PC-9 (cell line): Measurements from ENCODE around the gene SYT7. TPM values are rescaled to one million over a fixed set of nuclear protein-coding genes. Genes with fewer than 3 reads are reported as not detected.

Source experiments
- BruUV-seq: library from RNA; stranded (reverse); fragments of 400-500 nt; replicated peaks from 2 replicates; lab custom pipeline; 2021; lab: Mats Ljungman, UMichigan
- CTCF ChIA-PET: fragments of 300-600 bp; sonication (Branson Sonifier 250); formaldehyde crosslinking; loops from one replicate; lab custom pipeline; 2022; ENCODE audit warnings: antibody characterized with exemption; lab: Charles Lee
- POLR2A ChIA-PET: fragments of 300-600 bp; sonication (Branson Sonifier 250); formaldehyde crosslinking; loops from one replicate; lab custom pipeline; 2022; ENCODE audit warnings: antibody characterized with exemption; ENCODE audit not compliant: unreplicated experiment; lab: Charles Lee
- DNase-seq, 2 experiments: peaks; one replicate each; pipeline versions ENCODE4 v3.0.0 to v3.0.0-alpha.2; 2015 to 2022; ENCODE audit warnings: mixed read lengths in 1 of 2
- H2AFZ ChIP-seq: fragments of 200-600 bp; sonication (generic); 2 replicates; pipeline ENCODE4 v1.8.1; 2017; ENCODE audit warnings: antibody characterized with exemption
- H3F3A ChIP-seq: fragments of 200-600 bp; sonication (generic); 2 replicates; pipeline ENCODE4 v1.8.1; 2017; ENCODE audit warnings: antibody characterized with exemption, mild to moderate bottlenecking, low read depth; ENCODE audit not compliant: insufficient read depth
- H3K27ac ChIP-seq: fragments of 200-600 bp; sonication (generic); 2 replicates; pipeline ENCODE4 v1.6.1; 2016; ENCODE audit warnings: mixed run types
- H3K27me3 ChIP-seq: fragments of 200-600 bp; sonication (generic); 2 replicates; pipeline ENCODE4 v1.6.1; 2016; ENCODE audit warnings: low read depth, mixed run types; ENCODE audit not compliant: insufficient read depth
- H3K36me3 ChIP-seq: fragments of 200-600 bp; sonication (generic); 2 replicates; pipeline ENCODE4 v1.6.1; 2016; ENCODE audit warnings: low read depth, mixed run types
- H3K4me1 ChIP-seq: fragments of 200-600 bp; sonication (generic); replicated peaks from 2 replicates; pipeline ENCODE4 v1.6.1; 2016; ENCODE audit warnings: mixed run types; ENCODE audit not compliant: insufficient read depth
- H3K4me2 ChIP-seq: fragments of 200-600 bp; sonication (generic); 2 replicates; pipeline ENCODE4 v1.6.1; 2017; ENCODE audit warnings: mixed run types
- H3K4me3 ChIP-seq: fragments of 200-600 bp; sonication (generic); 2 replicates; pipeline ENCODE4 v1.6.1; 2016; ENCODE audit warnings: mixed run types
- H3K79me2 ChIP-seq: fragments of 200-600 bp; sonication (generic); 2 replicates; pipeline ENCODE4 v1.6.1; 2017; ENCODE audit warnings: low read depth, mixed run types
- H3K9me2 ChIP-seq: fragments of 200-600 bp; sonication (generic); 2 replicates; pipeline ENCODE4 v1.8.1; 2017; ENCODE audit warnings: mild to moderate bottlenecking; ENCODE audit not compliant: insufficient read depth
- H3K9me3 ChIP-seq: fragments of 200-600 bp; sonication (generic); 2 replicates; pipeline ENCODE4 v1.8.1; 2016; ENCODE audit warnings: low read depth; ENCODE audit not compliant: insufficient read depth
- H4K20me1 ChIP-seq: fragments of 200-600 bp; sonication (generic); 2 replicates; pipeline ENCODE4 v1.8.1; 2017; ENCODE audit not compliant: insufficient read depth
- EZH2 ChIP-seq: fragments of 200-600 bp; sonication (generic); IDR thresholded peaks from 2 replicates; pipeline ENCODE4 v1.8.0; 2017; ENCODE audit warnings: antibody characterized with exemption, low read depth
- intact Hi-C: fragments of 100-400 bp; cut with micrococcal nuclease; formaldehyde crosslinking; loops from one replicate; pipeline ENCODE4 v1.10.0; 2022; ENCODE audit not compliant: unreplicated experiment
- total RNA-seq: library from RNA; stranded (reverse); gene quantifications from 2 replicates; pipeline ENCODE4 v1.2.3, GENCODE V29; 2021
- TF ChIP-seq, protein P1 (sequence below): fragments of 200-600 bp; sonication (generic); conservative IDR thresholded peaks from 2 replicates; pipeline ENCODE4 v1.6.1; 2017; ENCODE audit warnings: mixed run types, antibody characterized with exemption, mild to moderate bottlenecking, moderate library complexity

SYT7 gene
- total RNA-seq, 1 experiment from 2014 or later: 4.0 TPM

DNA sequence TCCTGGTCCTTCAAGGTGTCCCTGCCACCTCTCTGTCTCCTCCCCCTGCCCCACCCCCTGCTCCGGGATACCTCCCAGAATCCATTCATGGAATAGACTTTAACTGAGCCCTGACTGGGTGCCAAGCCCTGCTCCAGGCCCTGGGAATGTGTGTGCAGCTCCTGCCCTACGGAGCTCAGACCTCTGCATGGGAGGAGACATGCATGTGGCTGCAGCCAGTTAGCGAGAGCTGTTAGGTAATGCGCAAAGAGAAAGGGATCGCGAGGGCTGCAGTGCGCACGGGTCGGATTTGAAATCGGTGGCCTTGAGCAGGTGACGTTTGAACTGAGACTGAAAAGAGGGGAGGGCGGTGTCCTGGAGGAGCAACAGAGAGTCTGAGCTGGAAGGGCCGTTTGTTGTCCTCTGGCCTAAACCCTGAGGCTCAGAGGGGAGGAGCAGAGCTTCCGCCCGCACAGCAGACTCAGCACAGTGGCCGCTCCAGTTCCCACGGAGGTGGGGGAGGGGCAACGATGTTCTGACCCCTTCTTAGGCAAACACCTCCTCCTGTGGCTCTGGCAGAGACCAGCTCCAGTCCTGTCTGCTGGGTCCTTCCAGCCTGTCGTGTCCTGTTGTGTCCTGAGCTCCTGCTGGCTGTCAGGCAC lies 92.1 kb downstream of the SYT7 start:
- peak overlapping the region; percentile 42; the same call in 1 of the 2 replicates for H3K4me3 ChIP-seq
- peaks cover 53% of the 10 kb centered on the region for H3K4me1 ChIP-seq
- H2AFZ ChIP-seq: peak overlapping the region; percentile 5; the same call in 1 of the 2 replicates
- H3K27ac ChIP-seq: peak overlapping the region; percentile 88
- no peaks in the 10 kb centered on the region for H3K9me3 ChIP-seq
- no TSS peak for BruUV-seq
- no peaks in the 10 kb centered on the region for H3K36me3 ChIP-seq
- ChIA-PET CTCF (interaction anchor here (0.6 to 2.4 kb wide), 5 partner anchors 10 to 371 kb away, joined by 3 to 9 read pairs (median 5); no protein-coding TSS in a partner anchor), POLR2A (interaction anchor here (0.6 to 1.5 kb wide), 4 partner anchors 8 to 75 kb away, joined by 4 to 6 read pairs (median 4); a partner anchor contains a TSS)
- no peaks in the 10 kb centered on the region for H3K79me2 ChIP-seq
- peaks cover 36% of the 10 kb centered on the region for H3F3A ChIP-seq
- H4K20me1 ChIP-seq: no peaks in the 10 kb centered on the region
- H3K9me2 ChIP-seq: no peaks in the 10 kb centered on the region
- H3K4me2 ChIP-seq: peak overlapping the region; percentile 75
- intact Hi-C loops: loop anchor here (1.0 to 5.0 kb wide), 2 partner anchors 21 to 244 kb away; no protein-coding TSS in a partner anchor
- peak; percentile 81 to 95 for DNase-seq
- TF ChIP-seq, protein P1, sequence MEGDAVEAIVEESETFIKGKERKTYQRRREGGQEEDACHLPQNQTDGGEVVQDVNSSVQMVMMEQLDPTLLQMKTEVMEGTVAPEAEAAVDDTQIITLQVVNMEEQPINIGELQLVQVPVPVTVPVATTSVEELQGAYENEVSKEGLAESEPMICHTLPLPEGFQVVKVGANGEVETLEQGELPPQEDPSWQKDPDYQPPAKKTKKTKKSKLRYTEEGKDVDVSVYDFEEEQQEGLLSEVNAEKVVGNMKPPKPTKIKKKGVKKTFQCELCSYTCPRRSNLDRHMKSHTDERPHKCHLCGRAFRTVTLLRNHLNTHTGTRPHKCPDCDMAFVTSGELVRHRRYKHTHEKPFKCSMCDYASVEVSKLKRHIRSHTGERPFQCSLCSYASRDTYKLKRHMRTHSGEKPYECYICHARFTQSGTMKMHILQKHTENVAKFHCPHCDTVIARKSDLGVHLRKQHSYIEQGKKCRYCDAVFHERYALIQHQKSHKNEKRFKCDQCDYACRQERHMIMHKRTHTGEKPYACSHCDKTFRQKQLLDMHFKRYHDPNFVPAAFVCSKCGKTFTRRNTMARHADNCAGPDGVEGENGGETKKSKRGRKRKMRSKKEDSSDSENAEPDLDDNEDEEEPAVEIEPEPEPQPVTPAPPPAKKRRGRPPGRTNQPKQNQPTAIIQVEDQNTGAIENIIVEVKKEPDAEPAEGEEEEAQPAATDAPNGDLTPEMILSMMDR: no peak
- no peaks in the 10 kb centered on the region for H3K27me3 ChIP-seq

DNA sequence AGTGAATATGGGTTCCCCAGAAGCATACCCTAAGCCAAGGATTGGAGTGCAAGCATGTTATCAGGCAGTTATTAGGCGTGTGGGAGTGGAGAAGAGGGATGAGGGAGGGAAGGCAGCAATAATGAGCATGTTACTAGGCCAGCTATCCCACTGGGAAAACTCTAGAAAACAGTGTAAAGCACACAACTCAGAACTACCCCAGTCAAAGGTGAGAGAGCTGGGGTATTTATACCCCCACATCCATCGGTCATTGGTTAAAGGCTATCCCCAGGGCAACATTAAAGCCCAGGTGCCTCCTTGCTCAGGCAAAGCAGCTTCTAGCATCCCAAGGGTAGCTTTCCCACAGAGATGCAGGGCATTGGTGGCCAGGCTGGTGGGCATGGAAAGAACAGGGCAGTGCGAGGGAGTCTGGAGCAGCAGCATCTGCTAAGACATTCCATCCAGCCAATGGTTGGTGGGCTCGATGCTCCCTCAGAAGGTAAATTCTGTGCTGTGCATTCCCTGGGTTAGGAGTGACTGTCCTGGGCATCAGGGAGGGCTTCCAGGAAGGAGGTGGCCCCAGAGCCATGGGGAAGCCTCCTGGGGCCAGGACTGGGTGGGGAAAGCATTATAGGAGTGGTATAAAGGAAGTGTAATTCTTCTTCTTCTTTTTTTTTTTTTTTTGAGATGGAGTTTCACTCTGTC lies 93.4 kb downstream of the SYT7 start:
- Histone ChIP-seq H3K9me2 (no peaks in the 10 kb centered on the region), H2AFZ (no peak overlapping the region), H3K4me2 (peak overlapping the region; percentile 75), H3K36me3 (no peaks in the 10 kb centered on the region), H3K4me3 (no peak overlapping the region), H3K27ac (peak overlapping the region; percentile 88), H3F3A (peaks cover 36% of the 10 kb centered on the region), H3K79me2 (no peaks in the 10 kb centered on the region), H4K20me1 (no peaks in the 10 kb centered on the region), H3K9me3 (no peaks in the 10 kb centered on the region), H3K4me1 (peaks cover 58% of the 10 kb centered on the region), H3K27me3 (no peaks in the 10 kb centered on the region)
- ChIA-PET CTCF (interaction anchor here (0.7 kb wide), 2 partner anchors 41 to 233 kb away, joined by 8 to 19 read pairs; no protein-coding TSS in a partner anchor), POLR2A (interaction anchor here (0.6 kb wide), 2 partner anchors 42 to 126 kb away, joined by 3 to 8 read pairs; no protein-coding TSS in a partner anchor)
- DNase-seq: no peak
- BruUV-seq: TSS peak; percentile 59
- intact Hi-C loops: loop anchor here (1.0 to 5.0 kb wide), 2 partner anchors 22 to 245 kb away; no protein-coding TSS in a partner anchor
- TF ChIP-seq EZH2: no peak
- TF ChIP-seq, protein P1: no peak

DNA sequence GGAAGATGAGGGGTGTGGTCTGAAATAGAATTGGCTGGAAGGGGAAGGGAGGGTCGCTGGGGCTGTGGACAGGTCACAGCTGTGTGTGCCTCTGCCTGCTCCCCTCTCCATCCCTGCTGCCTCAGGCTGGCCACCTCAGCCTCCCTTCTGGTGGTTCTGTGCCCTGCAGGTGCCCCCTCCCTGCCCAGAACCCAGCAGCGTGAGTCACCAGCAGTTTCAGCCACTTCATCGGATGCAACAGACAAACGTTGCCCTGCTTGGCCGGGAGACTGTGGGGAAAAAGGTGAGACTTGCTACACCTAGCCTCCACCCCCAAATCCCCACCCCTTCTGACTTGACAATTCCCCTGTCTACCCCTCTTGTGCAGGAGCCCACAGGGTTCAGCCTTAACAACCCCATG lies 94.1 kb downstream of the SYT7 start:
- ChIA-PET POLR2A (interaction anchor here (0.6 kb wide), 1 partner anchor 41 kb away, joined by 3 read pairs; no protein-coding TSS in a partner anchor), CTCF (no interaction called here)
- Histone ChIP-seq H3F3A (peaks cover 36% of the 10 kb centered on the region), H3K4me2 (peak overlapping the region; percentile 75), H3K27me3 (no peaks in the 10 kb centered on the region), H3K4me3 (no peak overlapping the region), H2AFZ (no peak overlapping the region), H3K79me2 (no peaks in the 10 kb centered on the region), H3K27ac (peak overlapping the region; percentile 88), H3K36me3 (no peaks in the 10 kb centered on the region), H3K9me2 (no peaks in the 10 kb centered on the region), H3K4me1 (peaks cover 65% of the 10 kb centered on the region), H4K20me1 (no peaks in the 10 kb centered on the region), H3K9me3 (no peaks in the 10 kb centered on the region)
- intact Hi-C loops: loop anchor here (5.0 kb wide), 1 partner anchor 246 kb away; no protein-coding TSS in a partner anchor
- DNase-seq: peak; percentile 65 to 78
- no peak for TF ChIP-seq EZH2
- TF ChIP-seq, protein P1: no peak
- no TSS peak for BruUV-seq
